ENCODE results near the gene SPINK4. TPM values are rescaled to one million over a fixed set of nuclear protein-coding genes. Genes with fewer than 3 reads are reported as not detected.
A peak's percentile ranks its signal among the peaks of the same experiment; 100 is the strongest.

Gene SPINK4, protein sequence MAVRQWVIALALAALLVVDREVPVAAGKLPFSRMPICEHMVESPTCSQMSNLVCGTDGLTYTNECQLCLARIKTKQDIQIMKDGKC
- not detected for total RNA-seq
- polyA plus RNA-seq: not detected
- long read RNA-seq, donor 1: 0 reads
- long read RNA-seq, donor 2: 0 reads
- long read RNA-seq, donor 3: 0 reads
- long read RNA-seq, donor 4: 0 reads
- long read RNA-seq, donor 5: 0 reads

DNA sequence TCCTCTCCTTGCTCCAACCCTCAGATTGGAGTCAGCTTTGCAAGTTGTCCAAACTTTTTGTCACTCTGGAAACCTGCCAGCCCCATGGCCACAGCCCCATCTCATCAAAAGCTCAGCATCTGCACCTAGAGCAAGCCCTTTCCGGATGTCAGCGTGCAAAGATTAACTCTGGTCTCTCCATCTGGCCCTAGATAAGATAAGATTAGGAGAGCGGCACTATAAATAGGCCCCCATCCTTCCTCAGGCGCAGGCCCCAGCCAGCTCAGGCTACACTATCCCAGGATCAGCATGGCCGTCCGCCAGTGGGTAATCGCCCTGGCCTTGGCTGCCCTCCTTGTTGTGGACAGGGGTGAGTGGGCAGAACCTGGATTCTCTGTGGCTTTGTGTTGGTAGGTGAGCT, at the start of gene SPINK4:
TSS of gene SPINK4 (plus strand) at position 247 of the 400 bp plus-strand sequence. CDS start at position 289, 42 bp downstream.
- WGBS, 2 donors: 38 to 48% methylated on average over 7 of the region's 7 CpGs
- DNase-seq: peak; percentile 46 to 74 (median 58)
- TF ChIP-seq, protein P1, sequence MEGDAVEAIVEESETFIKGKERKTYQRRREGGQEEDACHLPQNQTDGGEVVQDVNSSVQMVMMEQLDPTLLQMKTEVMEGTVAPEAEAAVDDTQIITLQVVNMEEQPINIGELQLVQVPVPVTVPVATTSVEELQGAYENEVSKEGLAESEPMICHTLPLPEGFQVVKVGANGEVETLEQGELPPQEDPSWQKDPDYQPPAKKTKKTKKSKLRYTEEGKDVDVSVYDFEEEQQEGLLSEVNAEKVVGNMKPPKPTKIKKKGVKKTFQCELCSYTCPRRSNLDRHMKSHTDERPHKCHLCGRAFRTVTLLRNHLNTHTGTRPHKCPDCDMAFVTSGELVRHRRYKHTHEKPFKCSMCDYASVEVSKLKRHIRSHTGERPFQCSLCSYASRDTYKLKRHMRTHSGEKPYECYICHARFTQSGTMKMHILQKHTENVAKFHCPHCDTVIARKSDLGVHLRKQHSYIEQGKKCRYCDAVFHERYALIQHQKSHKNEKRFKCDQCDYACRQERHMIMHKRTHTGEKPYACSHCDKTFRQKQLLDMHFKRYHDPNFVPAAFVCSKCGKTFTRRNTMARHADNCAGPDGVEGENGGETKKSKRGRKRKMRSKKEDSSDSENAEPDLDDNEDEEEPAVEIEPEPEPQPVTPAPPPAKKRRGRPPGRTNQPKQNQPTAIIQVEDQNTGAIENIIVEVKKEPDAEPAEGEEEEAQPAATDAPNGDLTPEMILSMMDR (IDR thresholded peaks at IDR 0.05; ENCODE audit: control extremely low read depth, extremely low read depth): no peak
- Histone ChIP-seq H3K4me3 (no peak within 1 kb of the TSS), H3K4me1 (ENCODE audit: control insufficient read depth in 5 of 5, insufficient read depth in 5 of 5, low read length in 5 of 5) (peaks cover 0 to 13% (median 3%) of the 10 kb centered on the region in 5 donors), H3K9ac (ENCODE audit: insufficient read depth in 1 of 2, low read length in 2 of 2) (peak within 1 kb of the TSS in 1 of 2 donors; percentile 11), H3K36me3 (ENCODE audit: control insufficient read depth in 4 of 4, insufficient read depth in 4 of 4, low read length in 4 of 4) (no peaks in the 10 kb centered on the region), H3K9me3 (ENCODE audit: control insufficient read depth in 4 of 4, insufficient read depth in 3 of 4, low read length in 3 of 4) (no peaks in the 10 kb centered on the region), H3K27ac (ENCODE audit: low read depth in 1 of 2, low read length in 1 of 2) (no peak within 1 kb of the TSS), H3K27me3 (ENCODE audit: control insufficient read depth in 3 of 3, insufficient read depth in 3 of 3, low read length in 2 of 3) (peaks cover 0 to 25% (median 0%) of the 10 kb centered on the region in 3 donors)
- no peak for ATAC-seq (ENCODE audit: insufficient read depth, low FRiP score)

DNA sequence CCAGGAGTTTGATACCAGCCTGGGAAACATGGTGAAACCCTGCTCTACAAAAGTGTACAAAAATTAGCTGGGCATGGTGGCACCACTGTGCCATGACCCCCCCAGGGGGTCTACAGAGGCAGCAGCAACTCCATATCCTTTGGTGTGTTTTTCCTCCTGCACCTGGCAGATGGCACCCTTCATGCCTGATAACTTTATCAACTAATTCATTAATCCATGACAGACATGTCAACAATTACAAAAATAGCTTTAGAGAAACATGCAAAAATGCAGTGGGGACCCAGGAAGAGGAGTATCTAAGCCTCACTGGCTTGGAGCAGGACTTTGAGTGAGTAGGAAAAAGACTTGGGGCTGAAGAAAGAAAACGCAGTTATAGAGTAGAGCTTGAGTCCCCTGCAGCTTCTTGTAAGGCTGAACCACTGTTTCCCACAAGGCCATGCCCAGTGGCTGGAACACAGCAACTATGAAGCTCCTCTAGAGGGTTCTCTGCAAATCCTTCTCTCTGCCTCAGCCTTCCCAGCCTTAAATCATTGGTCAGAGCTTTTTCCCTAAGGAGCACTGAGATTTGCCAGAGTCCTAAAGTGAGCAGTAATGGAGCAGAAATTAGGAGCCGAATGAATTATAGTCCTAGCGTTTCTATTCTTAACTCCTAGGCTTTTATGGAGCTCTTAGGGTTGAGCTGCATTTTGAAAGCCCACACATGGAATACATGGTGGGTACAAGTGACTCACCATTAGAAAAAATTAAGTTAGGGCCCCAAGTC, 47.3 kb upstream of the SPINK4 start:
- H3K9ac ChIP-seq (ENCODE audit: insufficient read depth in 1 of 2, low read length in 2 of 2): no peak overlapping the region
- H3K36me3 ChIP-seq (ENCODE audit: control insufficient read depth in 4 of 4, insufficient read depth in 4 of 4, low read length in 4 of 4): no peaks in the 10 kb centered on the region
- TF ChIP-seq, protein P1 (IDR thresholded peaks at IDR 0.05; ENCODE audit: control extremely low read depth, extremely low read depth): no peak
- ATAC-seq (ENCODE audit: insufficient read depth, low FRiP score) (no peak), DNase-seq (no peak)
- H3K4me3 ChIP-seq: no peak overlapping the region
- H3K9me3 ChIP-seq (ENCODE audit: control insufficient read depth in 4 of 4, insufficient read depth in 3 of 4, low read length in 3 of 4): no peaks in the 10 kb centered on the region
- WGBS, 2 donors: 89 to 94% methylated on average over 3 of the region's 3 CpGs
- no peaks in the 10 kb centered on the region for H3K27me3 ChIP-seq (ENCODE audit: control insufficient read depth in 3 of 3, insufficient read depth in 3 of 3, low read length in 2 of 3)
- peaks cover 0 to 8% (median under 1%) of the 10 kb centered on the region in 5 donors for H3K4me1 ChIP-seq (ENCODE audit: control insufficient read depth in 5 of 5, insufficient read depth in 5 of 5, low read length in 5 of 5)
- H3K27ac ChIP-seq (ENCODE audit: low read depth in 1 of 2, low read length in 1 of 2): no peak overlapping the region

DNA sequence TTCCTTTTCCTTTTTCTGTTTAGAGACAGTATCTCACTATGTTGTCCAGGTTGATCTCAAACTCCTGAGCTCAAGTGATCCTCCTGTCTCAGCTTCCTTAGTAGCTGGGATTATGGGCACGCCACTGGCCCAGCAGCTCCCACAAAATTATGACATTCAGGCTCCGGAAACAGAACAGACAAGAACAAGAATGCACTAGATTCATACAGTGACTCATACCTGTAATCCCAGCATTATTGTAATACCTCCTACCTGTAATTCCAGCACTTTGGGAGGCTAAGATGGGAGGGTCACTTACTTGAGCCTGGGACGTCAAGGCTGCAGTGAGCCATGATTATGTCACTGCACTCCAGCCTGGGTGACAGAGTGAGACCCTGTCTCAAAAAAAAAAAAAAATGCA, 46.1 kb upstream of the SPINK4 start:
- WGBS, 2 donors: 60 to 80% methylated on average over 3 of the region's 3 CpGs
- no peak for ATAC-seq (ENCODE audit: insufficient read depth, low FRiP score)

More for the DNA sequence above, 46.1 kb upstream of the SPINK4 start:
- Histone ChIP-seq H3K4me1 (ENCODE audit: control insufficient read depth in 5 of 5, insufficient read depth in 5 of 5, low read length in 5 of 5) (peaks cover 0 to 12% (median 0%) of the 10 kb centered on the region in 5 donors), H3K4me3 (no peak overlapping the region), H3K36me3 (ENCODE audit: control insufficient read depth in 4 of 4, insufficient read depth in 4 of 4, low read length in 4 of 4) (no peaks in the 10 kb centered on the region), H3K9me3 (ENCODE audit: control insufficient read depth in 4 of 4, insufficient read depth in 3 of 4, low read length in 3 of 4) (no peaks in the 10 kb centered on the region), H3K9ac (ENCODE audit: insufficient read depth in 1 of 2, low read length in 2 of 2) (no peak overlapping the region), H3K27me3 (ENCODE audit: control insufficient read depth in 3 of 3, insufficient read depth in 3 of 3, low read length in 2 of 3) (no peaks in the 10 kb centered on the region), H3K27ac (ENCODE audit: low read depth in 1 of 2, low read length in 1 of 2) (no peak overlapping the region)
- no peak for DNase-seq
- TF ChIP-seq, protein P1 (IDR thresholded peaks at IDR 0.05; ENCODE audit: control extremely low read depth, extremely low read depth): no peak

All from lung (tissue), 16 donors.